ENCODE data around the gene PRPF19. TPM values are rescaled to one million over a fixed set of nuclear protein-coding genes. Genes with fewer than 3 reads are reported as not detected.

PRPF19 gene
- total and polyA plus RNA-seq, 9 of the 15 experiments (the other 6 are each of a cell fraction or from before 2014, with no cell fraction given), result 9.4 to 212 (median 73.2) TPM

- TF ChIP-seq RBM22 (IDR thresholded peaks at IDR 0.05; ENCODE audit: low read depth, low read length, poor library complexity, severe bottlenecking), result no peak
- TF ChIP-seq RFX1 (IDR thresholded peaks at IDR 0.05), result no peak
- no peak for TF ChIP-seq SMAD4 (CRISPR knock-in tag; conservative IDR thresholded peaks at IDR 0.05)
- TF ChIP-seq CHD7 (IDR thresholded peaks at IDR 0.05; ENCODE audit: low read depth, low read length), result no peak
Observed at GRCh38 chr11:60919956-60920355, 13.6 kb upstream of the PRPF19 start (continued).
